HUES6 (cell line): ENCODE results near the gene WWOX.
"Not testable (repeated sequence)": the region's sequence is repeated elsewhere in the genome, so short reads cannot be mapped to it uniquely, and the experiment has no call there.

Experiments
- H3K27ac ChIP-seq: 2 replicates; pipeline ENCODE4 v1.7.0; 2013; ENCODE audit warnings: low read depth, mild to moderate bottlenecking, low read length, inconsistent platforms
- H3K27me3 ChIP-seq: 2 replicates; pipeline ENCODE4 v1.6.1; 2013; ENCODE audit warnings: low read length; ENCODE audit not compliant: control insufficient read depth, insufficient read depth
- H3K36me3 ChIP-seq: 2 replicates; pipeline ENCODE4 v1.6.1; 2013; ENCODE audit warnings: low read length; ENCODE audit not compliant: control insufficient read depth, insufficient read depth
- H3K4me1 ChIP-seq: 2 replicates; pipeline ENCODE4 v1.6.1; 2013; ENCODE audit warnings: low read length; ENCODE audit not compliant: control insufficient read depth, insufficient read depth
- H3K4me3 ChIP-seq: 2 replicates; pipeline ENCODE4 v1.5.1; 2013; ENCODE audit warnings: low read depth, low read length
- H3K9ac ChIP-seq: one replicate; pipeline ENCODE4 v1.6.1; 2013; ENCODE audit warnings: mild to moderate bottlenecking, low read length
- H3K9me3 ChIP-seq: 2 replicates; pipeline ENCODE4 v1.6.1; 2013; ENCODE audit warnings: low read depth, low read length; ENCODE audit not compliant: control insufficient read depth, insufficient read depth

WWOX gene

DNA sequence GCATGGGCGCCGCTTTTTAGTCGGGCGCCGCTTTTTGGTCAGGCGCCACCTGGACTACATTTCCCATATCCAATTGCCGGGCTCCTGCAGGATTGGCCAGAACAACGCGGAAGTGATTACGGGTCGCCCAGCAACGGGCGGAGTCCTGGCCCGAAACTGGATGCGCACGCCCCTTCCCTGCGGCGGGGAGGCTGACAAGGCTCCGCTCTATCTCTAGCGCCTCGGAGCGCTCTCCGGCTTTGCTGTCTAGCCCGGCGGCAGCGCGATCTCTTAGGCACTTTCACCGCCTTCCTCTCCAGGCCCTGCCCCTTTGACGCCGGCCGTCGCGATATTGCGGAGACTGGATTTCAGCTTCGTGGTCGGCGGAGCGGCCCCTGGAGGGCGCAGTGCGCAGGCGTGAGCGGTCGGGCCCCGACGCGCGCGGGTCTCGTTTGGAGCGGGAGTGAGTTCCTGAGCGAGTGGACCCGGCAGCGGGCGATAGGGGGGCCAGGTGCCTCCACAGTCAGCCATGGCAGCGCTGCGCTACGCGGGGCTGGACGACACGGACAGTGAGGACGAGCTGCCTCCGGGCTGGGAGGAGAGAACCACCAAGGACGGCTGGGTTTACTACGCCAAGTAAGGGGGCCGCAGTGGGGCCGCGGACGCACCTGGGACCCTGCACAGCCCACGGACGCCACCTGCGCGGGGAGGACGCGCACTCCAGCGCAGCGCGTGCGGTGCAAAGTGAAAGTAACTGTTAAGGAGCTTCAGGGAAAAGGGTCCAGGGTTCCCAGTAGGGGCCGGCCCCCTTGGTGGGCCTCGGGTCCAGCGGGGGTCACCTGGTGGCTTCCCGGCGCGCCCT, at the start of gene WWOX:
Gene WWOX, plus strand, starts transcription at position 384 of the 841 bp plus-strand sequence.
- H3K27ac ChIP-seq, result 0 out of 2 replicates have a peak within 1 kb of the TSS, but pooled peaks have one; percentile 35
- H3K4me3 ChIP-seq, result peak within 1 kb of the TSS; percentile 91
- H3K27me3 ChIP-seq, result peaks cover 8% of the 10 kb centered on the region; the same call in 1 of the 2 replicates
- no peaks in the 10 kb centered on the region for H3K9me3 ChIP-seq
- no peaks in the 10 kb centered on the region for H3K4me1 ChIP-seq
- 0 out of 2 replicates have a peak, but pooled peaks cover 2% of the 10 kb centered on the region for H3K36me3 ChIP-seq
- H3K9ac ChIP-seq, result peak within 1 kb of the TSS; percentile 77

DNA sequence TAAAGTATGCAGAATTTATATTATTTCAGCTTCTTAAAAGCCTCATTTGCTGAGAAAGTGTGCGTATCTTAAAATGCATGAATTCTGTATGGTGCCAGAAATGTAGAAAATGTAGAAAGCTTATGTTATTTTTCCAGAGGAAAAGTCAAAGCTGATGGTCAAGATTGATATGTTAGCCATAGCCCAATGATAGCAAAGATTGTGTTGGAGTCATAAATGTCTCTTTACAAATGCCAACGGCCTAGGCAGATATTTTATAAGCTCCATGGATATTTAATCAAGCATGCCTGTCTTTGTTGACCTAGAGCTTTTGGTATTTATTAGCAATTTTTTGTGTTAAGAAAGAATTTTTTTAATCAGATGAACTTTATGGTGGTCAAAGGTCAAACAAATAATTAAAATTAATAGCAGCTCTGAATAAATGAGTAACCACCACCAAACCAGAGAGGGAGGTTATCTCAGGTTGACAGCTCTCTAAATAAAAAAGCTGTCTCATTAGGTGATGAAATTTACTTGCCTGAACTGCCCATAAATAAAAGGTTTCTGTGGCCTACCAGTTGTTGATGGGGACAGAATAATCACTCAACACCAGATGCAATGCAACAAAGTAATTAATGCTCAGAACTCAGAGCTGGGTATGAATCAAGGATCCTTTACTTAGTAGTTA, 48.6 kb upstream of the WWOX start:
- H3K36me3 ChIP-seq, result no peaks in the 10 kb centered on the region
- H3K27me3 ChIP-seq, result peaks cover 87% of the 10 kb centered on the region
- H3K4me3 ChIP-seq, result no peak overlapping the region
- H3K4me1 ChIP-seq, result no peaks in the 10 kb centered on the region
- H3K9me3 ChIP-seq, result no peaks in the 10 kb centered on the region
- H3K9ac ChIP-seq, result no peak overlapping the region
- no peak overlapping the region for H3K27ac ChIP-seq

DNA sequence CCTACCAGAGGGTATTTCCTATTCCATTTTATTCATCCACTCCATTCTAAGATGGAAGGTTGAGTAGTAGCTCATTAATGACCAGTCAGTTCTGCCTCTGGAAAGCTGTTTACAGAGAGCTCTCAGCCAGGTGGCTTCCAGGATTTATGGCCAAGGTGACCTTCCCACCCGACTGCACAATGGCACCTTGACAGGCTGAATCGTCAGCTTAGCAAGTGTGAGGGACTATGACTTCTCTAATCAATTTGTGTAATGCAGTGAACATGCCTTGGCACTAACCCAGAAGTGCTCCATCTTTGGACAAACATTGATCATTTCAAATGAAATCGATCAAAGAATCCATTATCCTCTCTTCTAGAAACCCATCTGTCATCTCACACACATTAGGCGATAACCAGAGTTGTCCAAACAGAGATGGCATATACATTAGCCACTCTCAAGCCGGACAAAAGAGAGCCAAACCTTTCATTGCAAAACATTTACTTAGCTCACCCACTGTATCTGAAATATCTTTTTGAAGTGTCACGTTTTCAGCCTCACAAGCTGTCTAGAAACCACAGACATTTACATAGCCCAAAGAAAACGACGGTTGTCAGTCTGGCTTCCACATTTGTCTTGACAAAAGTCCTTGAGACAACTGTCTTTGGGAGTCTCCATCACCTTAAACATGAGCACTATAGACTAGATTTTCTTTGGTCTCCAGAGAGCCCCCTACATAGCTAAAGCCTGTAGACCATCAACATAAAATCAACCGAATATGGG, 41.5 kb upstream of the WWOX start:
- Histone ChIP-seq H3K4me3 (no peak overlapping the region), H3K36me3 (no peaks in the 10 kb centered on the region), H3K9me3 (no peaks in the 10 kb centered on the region), H3K27me3 (peaks cover 88% of the 10 kb centered on the region), H3K27ac (no peak overlapping the region), H3K4me1 (no peaks in the 10 kb centered on the region; the same call in 1 of the 2 replicates), H3K9ac (no peak overlapping the region)

DNA sequence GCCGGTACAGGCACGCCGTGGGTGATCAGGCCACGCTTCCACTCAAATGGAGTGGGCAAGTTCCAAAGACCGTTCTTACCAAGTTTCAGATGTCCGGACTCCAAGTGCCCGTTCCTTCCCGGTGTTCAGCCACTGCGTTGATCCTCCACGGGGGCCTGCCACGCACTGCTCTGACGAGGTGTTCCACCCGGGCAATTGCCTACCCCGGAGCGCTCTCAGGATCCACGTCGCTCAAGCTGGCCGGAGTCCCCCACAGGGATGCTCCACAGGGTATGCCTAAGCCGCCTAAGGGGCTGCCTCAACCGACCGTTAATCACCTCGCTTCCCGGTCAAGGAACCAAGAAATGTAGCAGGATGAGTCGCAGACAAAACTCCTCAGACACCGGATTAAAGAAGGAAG, 39.6 kb upstream of the WWOX start:
- not testable (repeated sequence) for H3K9ac ChIP-seq, H3K4me3 ChIP-seq

DNA sequence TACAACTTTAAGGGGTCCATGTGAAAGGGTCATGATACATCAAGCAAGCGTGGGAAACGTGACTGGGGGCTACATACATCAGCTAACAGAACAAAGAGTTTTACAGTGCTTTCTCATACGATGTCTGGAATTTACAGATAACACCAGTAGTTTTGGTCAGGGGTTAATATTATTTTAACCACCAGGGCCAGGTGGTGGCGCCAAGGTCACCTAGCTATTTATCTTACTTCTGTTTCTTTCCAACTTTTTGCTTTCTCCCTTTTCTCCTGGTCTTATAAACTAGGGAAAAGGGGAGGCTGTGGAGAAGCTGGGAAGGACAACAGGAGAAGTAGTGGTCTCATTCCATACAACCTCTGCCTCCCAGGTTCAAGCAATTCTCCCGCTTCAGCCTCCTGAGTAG, 39.2 kb upstream of the WWOX start:
- no peaks in the 10 kb centered on the region for H3K36me3 ChIP-seq
- no peaks in the 10 kb centered on the region for H3K9me3 ChIP-seq
- peaks cover 91% of the 10 kb centered on the region for H3K27me3 ChIP-seq
- H3K4me3 ChIP-seq, result no peak overlapping the region
- H3K27ac ChIP-seq, result no peak overlapping the region
- H3K9ac ChIP-seq, result no peak overlapping the region
- peaks cover 3% of the 10 kb centered on the region; the same call in 1 of the 2 replicates for H3K4me1 ChIP-seq

More for the DNA sequence above, 39.6 kb upstream of the WWOX start:
- not testable (repeated sequence) for H3K36me3 ChIP-seq, H3K9me3 ChIP-seq, H3K27ac ChIP-seq, H3K4me1 ChIP-seq
- H3K27me3 ChIP-seq, result peaks cover 89% of the 10 kb centered on the region

DNA sequence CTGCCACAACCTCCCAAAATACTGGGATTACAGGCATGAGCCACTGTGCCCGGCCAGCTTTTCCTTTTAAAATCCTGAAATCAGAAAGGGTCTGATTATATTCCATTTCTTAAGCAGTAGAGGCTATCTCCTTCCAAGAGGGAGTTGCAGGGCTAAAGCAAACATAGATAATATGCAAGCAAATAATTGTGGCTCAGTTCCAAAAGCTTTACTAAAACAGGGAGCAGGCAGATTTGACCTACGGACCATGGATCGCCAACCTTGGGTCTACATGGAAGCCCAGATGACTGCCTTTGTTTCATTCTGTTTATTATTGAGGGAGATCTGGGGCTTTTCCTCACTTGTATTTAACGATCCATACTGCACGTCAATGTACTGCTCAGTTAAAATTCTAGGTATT, 38.6 kb upstream of the WWOX start:
- Histone ChIP-seq H3K27ac (no peak overlapping the region), H3K27me3 (peaks cover 91% of the 10 kb centered on the region)

DNA sequence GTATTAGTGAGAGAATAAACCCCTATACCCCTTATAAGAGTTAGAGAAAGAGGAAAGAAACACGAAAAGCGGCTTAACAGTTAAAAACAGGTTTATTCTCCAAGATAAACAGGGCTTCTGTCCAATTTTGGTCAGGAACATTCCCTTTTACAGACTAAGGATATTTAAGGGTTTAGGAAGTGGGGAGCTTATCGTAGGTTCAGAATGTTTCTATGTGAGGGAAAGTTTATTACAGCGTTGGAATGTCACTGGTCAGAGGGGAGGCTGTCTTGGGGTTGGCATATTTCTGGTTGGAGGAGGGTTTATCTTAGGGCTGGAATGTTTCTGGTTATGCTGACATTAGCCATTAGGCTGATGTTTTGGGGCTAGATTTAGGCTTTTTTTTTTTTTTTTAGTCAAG, 34.1 kb upstream of the WWOX start:
- Histone ChIP-seq H3K27me3 (peaks cover 95% of the 10 kb centered on the region), H3K4me3 (no peak overlapping the region), H3K9ac (no peak overlapping the region), H3K9me3 (no peaks in the 10 kb centered on the region; the same call in 1 of the 2 replicates), H3K4me1 (peaks cover 3% of the 10 kb centered on the region; the same call in 1 of the 2 replicates), H3K27ac (no peak overlapping the region), H3K36me3 (no peaks in the 10 kb centered on the region)

More for the DNA sequence above, 38.6 kb upstream of the WWOX start:
- Histone ChIP-seq H3K36me3 (no peaks in the 10 kb centered on the region), H3K4me1 (peaks cover 3% of the 10 kb centered on the region; the same call in 1 of the 2 replicates), H3K4me3 (no peak overlapping the region), H3K9me3 (no peaks in the 10 kb centered on the region), H3K9ac (no peak overlapping the region)

DNA sequence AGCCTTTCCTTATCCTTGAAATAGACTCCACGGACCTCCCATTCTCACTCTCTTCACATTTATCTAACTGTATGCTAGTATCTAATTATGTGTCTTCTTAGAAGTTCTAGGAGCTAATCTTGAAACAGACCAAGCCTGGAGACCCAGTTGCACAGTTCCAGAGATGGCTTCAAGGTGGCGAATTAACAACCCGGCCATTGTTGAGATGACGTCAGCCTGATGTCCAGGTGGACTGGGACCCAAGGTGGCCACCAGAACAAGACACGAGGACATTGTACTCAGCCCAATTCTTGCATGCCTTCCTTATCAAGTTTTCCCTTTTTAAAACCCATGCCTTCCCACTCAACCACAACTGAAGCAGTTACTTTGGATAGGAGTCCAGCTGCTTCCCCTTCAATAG, 29.5 kb upstream of the WWOX start:
- no peaks in the 10 kb centered on the region; the same call in 1 of the 2 replicates for H3K4me1 ChIP-seq
- no peaks in the 10 kb centered on the region for H3K36me3 ChIP-seq
- no peak overlapping the region for H3K9ac ChIP-seq
- no peak overlapping the region for H3K27ac ChIP-seq
- no peaks in the 10 kb centered on the region; the same call in 1 of the 2 replicates for H3K9me3 ChIP-seq
- H3K27me3 ChIP-seq, result peaks cover 100% of the 10 kb centered on the region
- H3K4me3 ChIP-seq, result no peak overlapping the region

DNA sequence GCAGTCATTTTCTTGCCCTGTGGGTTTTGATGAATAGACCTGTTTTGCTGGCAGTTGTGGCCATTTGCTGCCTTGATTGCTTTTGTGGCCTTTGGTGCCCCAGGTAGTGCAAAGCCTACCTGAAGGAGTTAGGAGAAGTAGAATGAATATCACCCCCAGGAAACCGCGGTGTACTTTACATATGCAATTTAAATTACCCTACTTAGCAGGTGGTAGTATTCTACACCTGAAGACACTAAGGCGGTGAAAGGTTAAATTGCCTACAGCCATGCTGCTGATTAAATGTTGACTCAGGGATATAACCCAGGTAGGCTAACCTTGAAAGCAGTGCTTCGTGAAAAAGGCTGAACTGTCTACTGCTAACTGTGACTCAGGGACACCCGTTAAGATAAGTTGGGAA, 27.2 kb upstream of the WWOX start:
- Histone ChIP-seq H3K9me3 (no peaks in the 10 kb centered on the region; the same call in 1 of the 2 replicates), H3K9ac (no peak overlapping the region), H3K4me1 (no peaks in the 10 kb centered on the region; the same call in 1 of the 2 replicates), H3K36me3 (no peaks in the 10 kb centered on the region), H3K4me3 (no peak overlapping the region), H3K27me3 (peaks cover 100% of the 10 kb centered on the region), H3K27ac (no peak overlapping the region)

DNA sequence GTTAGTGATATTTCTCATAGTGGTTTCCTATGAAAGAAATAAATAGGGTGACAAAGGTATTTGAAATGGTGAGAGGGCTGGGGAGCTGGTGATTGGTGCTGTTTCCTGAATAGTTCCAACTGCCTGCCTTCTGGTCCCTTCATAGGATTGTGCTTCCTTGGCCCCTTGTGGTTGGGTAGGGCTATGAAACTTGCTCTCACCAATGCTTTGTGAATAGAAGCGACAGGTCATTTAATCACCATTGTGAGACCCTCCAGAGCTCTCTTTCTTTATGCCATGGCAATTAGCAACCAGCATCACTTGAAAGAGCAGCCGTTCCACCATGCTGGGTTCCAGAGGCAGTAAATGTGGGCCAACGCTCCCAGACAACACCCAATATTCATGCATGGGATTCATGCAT, 23.7 kb upstream of the WWOX start:
- Histone ChIP-seq H3K36me3 (no peaks in the 10 kb centered on the region), H3K4me1 (no peaks in the 10 kb centered on the region; the same call in 1 of the 2 replicates), H3K27me3 (peaks cover 100% of the 10 kb centered on the region), H3K27ac (no peak overlapping the region), H3K9ac (no peak overlapping the region), H3K4me3 (no peak overlapping the region), H3K9me3 (no peaks in the 10 kb centered on the region)
